Left lung (tissue), 10 donors: ENCODE results near the gene PRUNE2. TPM values are rescaled to one million over a fixed set of nuclear protein-coding genes. Genes with fewer than 3 reads are reported as not detected.

Experiments
- ATAC-seq: fragments of 200-7000 bp; cut with Tn5 transposase; one replicate; pipeline ENCODE4 v1.9.1; 2020; ENCODE audit warnings: moderate library complexity
- DNase-seq, 4 donors: peaks; one replicate each; pipeline ENCODE4 v3.0.0-alpha.2; 2013 to 2020
- H3K27ac ChIP-seq, 2 donors: fragments of 200-600 bp; sonication (generic) in 1 of 2; one replicate each; pipeline versions ENCODE4 v1.5.0 to v1.8.0; 2020 to 2021
- H3K27me3 ChIP-seq, 2 donors: fragments of 200-600 bp; sonication (generic) in 1 of 2; one replicate each; pipeline versions ENCODE4 v1.5.0 to v1.8.0; 2020 to 2021
- H3K36me3 ChIP-seq, 2 donors: fragments of 200-600 bp; sonication (generic) in 1 of 2; one replicate each; pipeline versions ENCODE4 v1.5.0 to v1.8.0; 2020 to 2021
- H3K4me1 ChIP-seq, 2 donors: fragments of 200-600 bp; one replicate each; pipeline ENCODE4 v1.8.0; 2021
- H3K4me3 ChIP-seq, 2 donors: fragments of 200-600 bp; sonication (generic) in 1 of 2; one replicate each; pipeline versions ENCODE4 v1.5.0 to v1.8.0; 2020 to 2021; ENCODE audit warnings: mild to moderate bottlenecking in 1 of 2
- H3K9me3 ChIP-seq, 2 donors: fragments of 200-600 bp; sonication (generic) in 1 of 2; one replicate each; pipeline versions ENCODE4 v1.5.0 to v1.8.0; 2020 to 2021
- CTCF ChIP-seq, 2 donors: fragments of 200-600 bp; sonication (generic) in 1 of 2; IDR thresholded peaks; one replicate each; pipeline versions ENCODE4 v1.5.0 to v1.8.0; 2021; ENCODE audit warnings: antibody characterized with exemption in 2 of 2
- intact Hi-C, 2 donors: fragments of 100-400 bp; cut with DNase I; formaldehyde crosslinking; loops; one replicate each; pipeline versions ENCODE4 v1.11.2 to v1.14.2; 2022
- polyA plus RNA-seq, 6 donors: library from polyadenylated mRNA; unstranded; fragments of 120-200 nt; gene quantifications; one replicate each; pipeline ENCODE4 v1.2.1, GENCODE V29; 2013; ENCODE audit not compliant: insufficient read length in 6 of 6
- total RNA-seq, 2 donors: library from RNA; stranded (reverse); fragmentation: NEBNext Ultra II Directional; extraction: Animal tissue kit (Norgen Biotek cat#: 25700); gene quantifications; one replicate each; pipeline ENCODE4 v1.2.1, GENCODE V29; 2021
- donor health status: DM: no; HTN: yes; CAD: no.
- donor health status: DM: no; HTN: no; CAD: no.

PRUNE2 gene
- total and polyA plus RNA-seq, 8 donors = 2.0 to 17.7 (median 4.1) TPM

- Histone ChIP-seq H3K36me3 (no peaks in the 10 kb centered on the region), H3K4me3 (no peak overlapping the region), H3K9me3 (no peaks in the 10 kb centered on the region), H3K27ac (no peak overlapping the region), H3K27me3 (no peaks in the 10 kb centered on the region), H3K4me1 (no peaks in the 10 kb centered on the region)
- no peak for DNase-seq
- no peak for TF ChIP-seq CTCF (IDR thresholded peaks at IDR 0.05)
- intact Hi-C loops = no loop called here
- no peak for ATAC-seq
Measured at GRCh38 chr9:76798527-76798926, 107.4 kb downstream of the PRUNE2 start.

DNA sequence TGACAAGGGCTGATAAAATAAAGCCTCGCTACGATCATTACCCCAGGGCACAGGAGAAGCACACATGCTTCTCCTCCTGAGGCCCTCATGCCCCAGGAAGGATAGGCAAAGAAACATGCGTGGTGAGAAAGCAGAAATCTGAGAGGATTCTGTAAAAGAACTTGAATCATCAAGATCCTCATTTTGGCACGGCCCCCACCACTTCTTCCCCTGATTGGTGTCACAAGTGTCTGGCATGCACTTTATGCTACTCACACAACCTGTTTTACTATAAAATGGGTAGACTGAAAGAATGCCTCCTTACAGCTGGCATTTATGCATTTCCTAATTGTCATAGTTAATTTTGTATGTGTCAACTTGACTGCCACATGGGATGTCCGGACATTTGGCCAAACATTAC lies 109.6 kb downstream of the PRUNE2 start:
- Histone ChIP-seq H3K27me3 (no peaks in the 10 kb centered on the region), H3K9me3 (no peaks in the 10 kb centered on the region), H3K4me3 (no peak overlapping the region), H3K36me3 (no peaks in the 10 kb centered on the region), H3K4me1 (no peaks in the 10 kb centered on the region), H3K27ac (no peak overlapping the region)
- TF ChIP-seq CTCF (IDR thresholded peaks at IDR 0.05) = no peak
- ATAC-seq = no peak
- DNase-seq = no peak
- intact Hi-C loops = no loop called here

- Histone ChIP-seq H3K27me3 (no peaks in the 10 kb centered on the region), H3K4me3 (no peak overlapping the region), H3K9me3 (no peaks in the 10 kb centered on the region), H3K4me1 (no peaks in the 10 kb centered on the region), H3K27ac (no peak overlapping the region), H3K36me3 (no peaks in the 10 kb centered on the region)
- ATAC-seq (no peak), DNase-seq (no peak)
- intact Hi-C loops = no loop called here
- no peak for TF ChIP-seq CTCF (IDR thresholded peaks at IDR 0.05)
Measured at GRCh38 chr9:76793784-76794431, 112.0 kb downstream of the PRUNE2 start.

- intact Hi-C loops = no loop called here
- no peak for TF ChIP-seq CTCF (IDR thresholded peaks at IDR 0.05)
- Histone ChIP-seq H3K36me3 (no peaks in the 10 kb centered on the region), H3K9me3 (no peaks in the 10 kb centered on the region), H3K4me3 (no peak overlapping the region), H3K4me1 (no peaks in the 10 kb centered on the region), H3K27ac (no peak overlapping the region), H3K27me3 (peaks cover 0 to 12% of the 10 kb centered on the region in 2 donors)
- ATAC-seq (no peak), DNase-seq (no peak)
Measured at GRCh38 chr9:76789840-76790239, 116.1 kb downstream of the PRUNE2 start.

DNA sequence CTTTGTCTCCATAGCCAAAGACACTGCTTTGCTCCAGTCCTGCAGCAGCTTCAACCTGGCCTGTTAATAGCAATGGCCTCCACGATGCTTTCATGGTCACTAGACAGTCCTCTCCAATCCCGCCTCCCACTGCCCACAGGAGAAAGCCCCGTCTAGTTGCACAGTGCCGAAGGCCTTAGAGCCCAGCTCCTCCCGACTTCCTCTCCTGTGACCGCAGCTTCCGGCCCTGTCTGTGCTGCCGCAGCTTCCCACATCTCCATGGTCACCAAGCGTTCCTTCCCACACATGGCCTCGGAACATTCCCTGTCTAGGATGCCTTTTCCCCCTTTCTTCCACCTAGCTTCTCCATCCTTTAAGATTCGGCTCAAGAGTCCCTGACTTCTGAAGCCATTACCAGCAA lies 118.2 kb downstream of the PRUNE2 start:
- TF ChIP-seq CTCF (IDR thresholded peaks at IDR 0.05) = no peak
- intact Hi-C loops = no loop called here
- DNase-seq = no peak

More for the DNA sequence above, 118.2 kb downstream of the PRUNE2 start:
- Histone ChIP-seq H3K27me3 (peaks cover 0 to 12% of the 10 kb centered on the region in 2 donors), H3K27ac (no peak overlapping the region), H3K9me3 (no peaks in the 10 kb centered on the region), H3K36me3 (no peaks in the 10 kb centered on the region), H3K4me3 (no peak overlapping the region), H3K4me1 (no peaks in the 10 kb centered on the region)
- no peak for ATAC-seq
